IMR-90 (cell line): ENCODE results near the gene RNF17.

Experiments used
- CEBPB ChIP-seq: IDR thresholded peaks from 2 replicates; pipeline ENCODE4 v1.6.1; 2012; ENCODE audit warnings: low read depth, low read length, improper control_type of control experiment
- CHD1 ChIP-seq: IDR thresholded peaks from 2 replicates; pipeline ENCODE4 v1.6.1; 2012; ENCODE audit warnings: low read depth, low read length, improper control_type of control experiment
- MAFK ChIP-seq: IDR thresholded peaks from 2 replicates; pipeline ENCODE4 v1.6.1; 2012; ENCODE audit warnings: low read depth, low read length, improper control_type of control experiment
- MAZ ChIP-seq: IDR thresholded peaks from 2 replicates; pipeline ENCODE4 v1.6.1; 2012; ENCODE audit warnings: low read depth, mild to moderate bottlenecking, low read length, improper control_type of control experiment, moderate library complexity, borderline replicate concordance
- MXI1 ChIP-seq: IDR thresholded peaks from 2 replicates; pipeline ENCODE4 v1.6.1; 2012; ENCODE audit warnings: low read depth, mild to moderate bottlenecking, low read length, moderate library complexity, borderline replicate concordance
- POLR2A ChIP-seq: IDR thresholded peaks from 2 replicates; pipeline ENCODE4 v1.6.1; 2012; ENCODE audit warnings: mild to moderate bottlenecking, low read depth, low read length
- RCOR1 ChIP-seq: IDR thresholded peaks from 2 replicates; pipeline ENCODE4 v1.6.1; 2012; ENCODE audit warnings: mild to moderate bottlenecking, low read length, improper control_type of control experiment; ENCODE audit not compliant: insufficient replicate concordance
- RFX5 ChIP-seq: IDR thresholded peaks from 2 replicates; pipeline ENCODE4 v1.8.0; 2012; ENCODE audit warnings: low read depth, mild to moderate bottlenecking, low read length, moderate library complexity
- SMC3 ChIP-seq: fragments of 150-350 bp; IDR thresholded peaks from 2 replicates; pipeline ENCODE4 v1.6.1; 2016; ENCODE audit warnings: low read depth, mild to moderate bottlenecking, antibody characterized with exemption, low read length, moderate library complexity
- TF ChIP-seq, protein P1 (sequence below): conservative IDR thresholded peaks from 2 replicates; pipeline ENCODE4 v1.5.1; 2012; ENCODE audit warnings: mild to moderate bottlenecking, low read depth, low read length, improper control_type of control experiment
- TF ChIP-seq, protein P2 (sequence below): fragments of 150-350 bp; IDR thresholded peaks from 2 replicates; pipeline ENCODE4 v1.6.1; 2017; ENCODE audit warnings: mild to moderate bottlenecking, antibody characterized with exemption, low read length, low read depth
- TF ChIP-seq, protein P3 (sequence below): fragments of 150-350 bp; IDR thresholded peaks from 2 replicates; pipeline ENCODE4 v1.6.1; 2016; ENCODE audit warnings: low read depth, mild to moderate bottlenecking, low read length, moderate library complexity, borderline replicate concordance

DNA sequence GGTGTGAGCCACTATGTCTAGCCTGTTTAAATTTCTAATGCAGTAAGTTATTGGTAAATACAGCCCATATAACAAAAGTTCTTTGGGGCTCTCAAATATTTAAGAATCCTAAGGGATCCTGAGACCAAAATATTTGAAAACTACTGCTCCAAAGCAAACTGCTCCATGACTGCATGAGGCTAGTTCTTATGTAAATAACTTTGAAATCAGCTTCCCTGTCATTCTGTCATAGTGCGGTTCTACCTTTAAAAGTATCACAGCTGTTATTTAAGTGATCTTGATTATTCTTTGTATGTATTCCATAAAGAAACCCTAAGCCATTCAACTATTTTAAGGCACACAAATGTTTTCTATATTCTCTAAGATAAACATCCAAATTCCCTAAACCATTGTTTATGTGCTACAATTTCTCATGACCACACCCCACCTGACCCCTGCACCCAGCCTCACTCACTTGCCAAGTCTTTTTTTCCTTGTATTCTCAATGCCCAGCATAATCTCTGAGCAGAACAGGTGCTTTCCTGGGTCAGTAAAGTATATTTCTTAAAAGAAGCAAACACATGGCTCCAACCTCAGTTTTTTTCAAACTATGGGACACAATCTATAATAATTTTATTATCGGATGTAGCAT, 146.6 kb downstream of the RNF17 start:
- no peak for TF ChIP-seq SMC3
- TF ChIP-seq, protein P1, sequence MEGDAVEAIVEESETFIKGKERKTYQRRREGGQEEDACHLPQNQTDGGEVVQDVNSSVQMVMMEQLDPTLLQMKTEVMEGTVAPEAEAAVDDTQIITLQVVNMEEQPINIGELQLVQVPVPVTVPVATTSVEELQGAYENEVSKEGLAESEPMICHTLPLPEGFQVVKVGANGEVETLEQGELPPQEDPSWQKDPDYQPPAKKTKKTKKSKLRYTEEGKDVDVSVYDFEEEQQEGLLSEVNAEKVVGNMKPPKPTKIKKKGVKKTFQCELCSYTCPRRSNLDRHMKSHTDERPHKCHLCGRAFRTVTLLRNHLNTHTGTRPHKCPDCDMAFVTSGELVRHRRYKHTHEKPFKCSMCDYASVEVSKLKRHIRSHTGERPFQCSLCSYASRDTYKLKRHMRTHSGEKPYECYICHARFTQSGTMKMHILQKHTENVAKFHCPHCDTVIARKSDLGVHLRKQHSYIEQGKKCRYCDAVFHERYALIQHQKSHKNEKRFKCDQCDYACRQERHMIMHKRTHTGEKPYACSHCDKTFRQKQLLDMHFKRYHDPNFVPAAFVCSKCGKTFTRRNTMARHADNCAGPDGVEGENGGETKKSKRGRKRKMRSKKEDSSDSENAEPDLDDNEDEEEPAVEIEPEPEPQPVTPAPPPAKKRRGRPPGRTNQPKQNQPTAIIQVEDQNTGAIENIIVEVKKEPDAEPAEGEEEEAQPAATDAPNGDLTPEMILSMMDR = no peak
- TF ChIP-seq POLR2A = no peak
- no peak for TF ChIP-seq CEBPB
- TF ChIP-seq RFX5 = no peak
- no peak for TF ChIP-seq MAZ
- TF ChIP-seq MAFK = no peak
- TF ChIP-seq CHD1 = no peak
- TF ChIP-seq, protein P2, sequence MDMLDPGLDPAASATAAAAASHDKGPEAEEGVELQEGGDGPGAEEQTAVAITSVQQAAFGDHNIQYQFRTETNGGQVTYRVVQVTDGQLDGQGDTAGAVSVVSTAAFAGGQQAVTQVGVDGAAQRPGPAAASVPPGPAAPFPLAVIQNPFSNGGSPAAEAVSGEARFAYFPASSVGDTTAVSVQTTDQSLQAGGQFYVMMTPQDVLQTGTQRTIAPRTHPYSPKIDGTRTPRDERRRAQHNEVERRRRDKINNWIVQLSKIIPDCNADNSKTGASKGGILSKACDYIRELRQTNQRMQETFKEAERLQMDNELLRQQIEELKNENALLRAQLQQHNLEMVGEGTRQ = no peak
- no peak for TF ChIP-seq RCOR1
- TF ChIP-seq, protein P3, sequence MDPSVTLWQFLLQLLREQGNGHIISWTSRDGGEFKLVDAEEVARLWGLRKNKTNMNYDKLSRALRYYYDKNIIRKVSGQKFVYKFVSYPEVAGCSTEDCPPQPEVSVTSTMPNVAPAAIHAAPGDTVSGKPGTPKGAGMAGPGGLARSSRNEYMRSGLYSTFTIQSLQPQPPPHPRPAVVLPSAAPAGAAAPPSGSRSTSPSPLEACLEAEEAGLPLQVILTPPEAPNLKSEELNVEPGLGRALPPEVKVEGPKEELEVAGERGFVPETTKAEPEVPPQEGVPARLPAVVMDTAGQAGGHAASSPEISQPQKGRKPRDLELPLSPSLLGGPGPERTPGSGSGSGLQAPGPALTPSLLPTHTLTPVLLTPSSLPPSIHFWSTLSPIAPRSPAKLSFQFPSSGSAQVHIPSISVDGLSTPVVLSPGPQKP = no peak
- no peak for TF ChIP-seq MXI1
